SH-SY5Y (cell line): ENCODE results near the gene CCDC148.

Experiments
- GATA2 ChIP-seq: IDR thresholded peaks from 2 replicates; pipeline ENCODE4 v1.6.1; 2011; ENCODE audit warnings: mild to moderate bottlenecking, low read depth, low read length
- GATA3 ChIP-seq: IDR thresholded peaks from 2 replicates; pipeline ENCODE4 v1.6.1; 2011; ENCODE audit warnings: low read depth, mild to moderate bottlenecking, low read length, moderate library complexity

GRCh38 chr2:158499383-158499782 lies 42.8 kb upstream of the CCDC148 start:
- TF ChIP-seq GATA3, result peak; percentile 64
- TF ChIP-seq GATA2, result peak; percentile 91
